Thoracic aorta (tissue), 2 donors: ENCODE data around the gene CRY1. TPM values are rescaled to one million over a fixed set of nuclear protein-coding genes. Genes with fewer than 3 reads are reported as not detected.

Source experiments
- ATAC-seq: fragments of 150-250 bp; one replicate; pipeline ENCODE4 v1.8.0; 2017; ENCODE audit warnings: low read depth; ENCODE audit not compliant: insufficient number of reproducible peaks, low FRiP score
- DNase-seq: peaks from one replicate; pipeline ENCODE4 v3.0.0-alpha.2; 2020; ENCODE audit warnings: low spot score
- H3K27ac ChIP-seq, 2 donors: fragments of 200-600 bp; sonication (generic); 1 replicate in 1 of 2; 2 replicates in 1 of 2; pipeline ENCODE4 v1.5.1; 2016; ENCODE audit warnings: mild to moderate bottlenecking in 2 of 2, moderate library complexity in 2 of 2
- H3K27me3 ChIP-seq: fragments of 200-600 bp; sonication (generic); replicated peaks from 2 replicates; pipeline ENCODE4 v1.6.0; 2016; ENCODE audit warnings: mild to moderate bottlenecking; ENCODE audit not compliant: insufficient read depth
- H3K36me3 ChIP-seq: fragments of 200-600 bp; sonication (generic); one replicate; pipeline ENCODE4 v1.5.1; 2016
- H3K4me1 ChIP-seq, 2 donors: fragments of 200-600 bp; sonication (generic); 1 replicate in 1 of 2; 2 replicates in 1 of 2; pipeline versions ENCODE4 v1.5.1 to v1.6.0; 2016; ENCODE audit warnings: low read depth in 2 of 2, mild to moderate bottlenecking in 1 of 2; ENCODE audit not compliant: control insufficient read depth in 1 of 2
- H3K4me3 ChIP-seq: fragments of 200-600 bp; sonication (generic); 2 replicates; pipeline ENCODE4 v1.5.1; 2016; ENCODE audit warnings: mild to moderate bottlenecking
- H3K9me3 ChIP-seq: fragments of 200-600 bp; sonication (generic); 2 replicates; pipeline ENCODE4 v1.5.1; 2016
- CTCF ChIP-seq: fragments of 200-600 bp; sonication (generic); IDR thresholded peaks from one replicate; pipeline ENCODE4 v1.5.1; 2019; ENCODE audit warnings: antibody characterized with exemption
- total RNA-seq, 2 donors: library from RNA; depleted of rRNA; stranded (reverse); fragments of >200 nt; gene quantifications; one replicate each; pipeline versions ENCODE4 v1.1.0 to v1.2.3, GENCODE V29; 2016

CRY1 gene
- total RNA-seq, 2 donors from 2014 or later, result 24.8 to 40.6 TPM

- DNase-seq, result no peak
- no peak overlapping the region for H3K27ac ChIP-seq
- no peaks in the 10 kb centered on the region for H3K27me3 ChIP-seq
- H3K9me3 ChIP-seq, result no peaks in the 10 kb centered on the region
- H3K4me1 ChIP-seq, result peaks cover 0 to 8% of the 10 kb centered on the region in 2 donors
- H3K4me3 ChIP-seq, result no peak overlapping the region
- no peaks in the 10 kb centered on the region for H3K36me3 ChIP-seq
- no peak for TF ChIP-seq CTCF
- no peak for ATAC-seq
These were observed 14.0 kb upstream of the CRY1 start for GRCh38 chr12:107107381-107107780.

DNA sequence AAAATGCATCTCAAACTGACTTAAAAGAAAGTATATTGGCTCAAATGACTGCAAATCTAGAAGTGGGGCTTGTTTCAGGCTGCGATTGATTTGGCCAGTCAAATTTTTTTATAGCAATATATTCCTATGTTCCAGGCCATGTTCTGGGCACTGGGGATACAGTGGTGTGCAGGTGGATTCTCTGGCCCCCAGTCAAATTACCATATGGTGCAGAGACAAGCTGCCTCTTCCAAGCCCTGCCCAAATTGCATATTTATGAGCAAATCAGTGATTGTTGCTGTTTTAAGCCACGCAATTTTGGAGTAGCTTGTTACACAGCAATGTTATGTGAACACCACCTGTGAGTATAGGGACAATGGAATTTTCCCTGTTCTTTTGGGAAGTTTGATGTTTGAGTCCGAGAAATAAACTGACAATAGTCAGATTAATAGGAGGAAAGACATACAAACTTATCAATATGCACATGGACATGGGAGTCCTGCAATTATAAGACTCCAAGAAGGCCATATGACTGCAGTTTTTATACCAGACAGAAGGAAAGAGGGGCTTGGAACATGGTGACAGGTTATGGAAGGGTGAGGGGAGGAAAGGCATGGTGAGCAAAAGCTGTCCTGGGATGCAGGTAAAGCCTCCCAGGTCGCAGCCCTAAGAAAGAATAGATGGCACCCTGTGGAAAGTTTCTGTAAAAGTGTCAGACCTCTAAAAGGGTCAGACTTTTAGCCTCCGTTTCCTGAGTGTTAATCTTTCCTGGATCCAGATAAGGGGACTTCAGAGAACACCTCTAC is 13.1 kb upstream of the CRY1 start:
- Histone ChIP-seq H3K27me3 (no peaks in the 10 kb centered on the region), H3K4me3 (no peak overlapping the region), H3K27ac (no peak overlapping the region), H3K36me3 (no peaks in the 10 kb centered on the region), H3K9me3 (no peaks in the 10 kb centered on the region), H3K4me1 (peaks cover 0 to 8% of the 10 kb centered on the region in 2 donors)
- no peak for ATAC-seq
- no peak for TF ChIP-seq CTCF
- no peak for DNase-seq

GRCh38 chr12:107105410-107105703 is 12.0 kb upstream of the CRY1 start:
- ATAC-seq, result no peak
- Histone ChIP-seq H3K4me1 (peaks cover 0 to 3% of the 10 kb centered on the region in 2 donors), H3K27ac (no peak overlapping the region), H3K9me3 (no peaks in the 10 kb centered on the region), H3K4me3 (no peak overlapping the region), H3K36me3 (no peaks in the 10 kb centered on the region), H3K27me3 (no peaks in the 10 kb centered on the region)
- no peak for DNase-seq
- no peak for TF ChIP-seq CTCF

DNA sequence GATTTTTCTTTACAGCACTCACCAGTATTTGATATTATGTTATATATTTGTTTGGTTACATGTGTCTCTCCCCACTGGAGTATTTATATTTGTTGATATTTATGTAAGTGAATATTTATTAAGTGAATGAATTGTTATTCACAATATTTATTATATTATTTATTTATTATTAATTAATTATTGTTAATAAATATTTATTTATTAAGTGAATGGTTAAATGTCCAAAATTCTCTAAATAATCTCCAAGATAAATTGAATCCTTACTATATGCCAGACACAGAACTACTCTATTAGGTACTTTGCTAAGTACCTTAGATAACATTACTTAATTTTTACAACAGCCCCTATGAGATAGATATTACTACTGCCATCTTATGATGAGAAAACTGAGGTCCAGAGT is 10.2 kb upstream of the CRY1 start:
- TF ChIP-seq CTCF, result no peak
- H3K4me3 ChIP-seq, result no peak overlapping the region
- H3K27me3 ChIP-seq, result no peaks in the 10 kb centered on the region
- no peaks in the 10 kb centered on the region for H3K9me3 ChIP-seq
- no peaks in the 10 kb centered on the region for H3K36me3 ChIP-seq
- ATAC-seq (no peak), DNase-seq (no peak)
- no peaks in the 10 kb centered on the region for H3K4me1 ChIP-seq
- no peak overlapping the region for H3K27ac ChIP-seq

- no peak for TF ChIP-seq CTCF
- Histone ChIP-seq H3K4me1 (no peaks in the 10 kb centered on the region), H3K27ac (no peak overlapping the region), H3K9me3 (no peaks in the 10 kb centered on the region), H3K4me3 (no peak overlapping the region), H3K36me3 (no peaks in the 10 kb centered on the region), H3K27me3 (no peaks in the 10 kb centered on the region)
- DNase-seq, result no peak
- ATAC-seq, result no peak
These were observed 9.7 kb upstream of the CRY1 start for GRCh38 chr12:107103097-107103496.
